PC-3 (cell line): Measurements from ENCODE around the gene NOSTRIN. TPM values are rescaled to one million over a fixed set of nuclear protein-coding genes. Genes with fewer than 3 reads are reported as not detected.

Experiments used
- ATAC-seq: fragments of 200-7000 bp; cut with Tn5 transposase; 2 replicates; pipeline ENCODE4 v1.9.1; 2020; ENCODE audit warnings: mild to moderate bottlenecking, moderate library complexity
- BruUV-seq: library from RNA; stranded (reverse); fragments of 400-500 nt; replicated peaks from 2 replicates; lab custom pipeline; 2021; lab: Mats Ljungman, UMichigan
- CTCF ChIA-PET: fragments of 300-600 bp; sonication (Branson Sonifier 250); formaldehyde crosslinking; loops from one replicate; lab custom pipeline; 2022; ENCODE audit warnings: antibody characterized with exemption; lab: Charles Lee
- POLR2A ChIA-PET: fragments of 300-600 bp; sonication (Branson Sonifier 250); formaldehyde crosslinking; loops from one replicate; lab custom pipeline; 2022; ENCODE audit warnings: antibody characterized with exemption; ENCODE audit not compliant: unreplicated experiment; lab: Charles Lee
- DNase-seq: peaks from one replicate; pipeline ENCODE4 v3.0.0-alpha.2; 2015
- H2AFZ ChIP-seq: fragments of 300-600 bp; sonication (generic); 2 replicates; pipeline ENCODE4 v1.6.0; 2016; ENCODE audit warnings: antibody characterized with exemption, low read length
- H3F3A ChIP-seq: fragments of 300-600 bp; sonication (generic); one replicate; pipeline ENCODE4 v1.6.0; 2017; ENCODE audit warnings: antibody characterized with exemption, low read length, control low read depth, mild to moderate bottlenecking; ENCODE audit not compliant: unreplicated experiment
- H3K27ac ChIP-seq: fragments of 300-600 bp; sonication (generic); 2 replicates; pipeline ENCODE4 v1.5.1; 2016; ENCODE audit warnings: mild to moderate bottlenecking, low read length
- H3K27me3 ChIP-seq: fragments of 300-600 bp; sonication (generic); 2 replicates; pipeline ENCODE4 v1.6.1; 2016; ENCODE audit warnings: low read length, mixed read lengths
- H3K36me3 ChIP-seq: fragments of 300-600 bp; sonication (generic); 2 replicates; pipeline ENCODE4 v1.6.1; 2016; ENCODE audit warnings: low read depth, mixed run types, low read length, mixed read lengths
- H3K4me1 ChIP-seq: fragments of 300-600 bp; sonication (generic); 2 replicates; pipeline ENCODE4 v1.5.1; 2016; ENCODE audit warnings: low read length; ENCODE audit not compliant: insufficient read depth
- H3K4me2 ChIP-seq: fragments of 300-600 bp; sonication (generic); 2 replicates; pipeline ENCODE4 v1.6.0; 2016; ENCODE audit warnings: low read length
- H3K4me3 ChIP-seq: fragments of 300-600 bp; sonication (generic); 2 replicates; pipeline ENCODE4 v1.5.1; 2016; ENCODE audit warnings: mild to moderate bottlenecking, low read length, mixed read lengths
- H3K79me2 ChIP-seq: fragments of 300-600 bp; sonication (generic); 2 replicates; pipeline ENCODE4 v1.6.1; 2017; ENCODE audit warnings: low read length, mixed read lengths
- H3K9ac ChIP-seq: fragments of 300-600 bp; sonication (generic); 2 replicates; pipeline ENCODE4 v1.6.0; 2016; ENCODE audit warnings: mild to moderate bottlenecking, low read length
- H3K9me2 ChIP-seq: fragments of 300-600 bp; sonication (generic); replicated peaks from 2 replicates; pipeline ENCODE4 v1.6.1; 2016; ENCODE audit warnings: mixed run types, low read length, mixed read lengths
- H3K9me3 ChIP-seq: fragments of 300-600 bp; sonication (generic); 2 replicates; pipeline ENCODE4 v1.6.1; 2016; ENCODE audit warnings: low read length, mixed read lengths
- H4K20me1 ChIP-seq: fragments of 300-600 bp; sonication (generic); 2 replicates; pipeline ENCODE4 v1.6.1; 2016; ENCODE audit warnings: low read length, mixed read lengths
- EZH2 ChIP-seq: fragments of 300-600 bp; sonication (generic); IDR thresholded peaks from one replicate; pipeline ENCODE4 v1.6.1; 2017; ENCODE audit warnings: antibody characterized with exemption, mild to moderate bottlenecking, low read length; ENCODE audit not compliant: unreplicated experiment
- EZH2phosphoT487 ChIP-seq: fragments of 300-600 bp; sonication (generic); IDR thresholded peaks from 2 replicates; pipeline ENCODE4 v1.6.1; 2018; ENCODE audit warnings: mild to moderate bottlenecking, antibody characterized with exemption, low read length, borderline replicate concordance
- intact Hi-C: fragments of 100-400 bp; cut with micrococcal nuclease; formaldehyde crosslinking; loops from 2 replicates; pipeline ENCODE4 v1.9.0; 2023
- total RNA-seq: library from RNA; depleted of rRNA; stranded (reverse); fragments of >200 nt; gene quantifications from 2 replicates; pipeline ENCODE4 v1.2.3, GENCODE V29; 2014
- TF ChIP-seq, protein P1 (sequence below): fragments of 300-600 bp; sonication (generic); conservative IDR thresholded peaks from 2 replicates; pipeline ENCODE4 v1.5.1; 2017; ENCODE audit warnings: antibody characterized with exemption, low read depth, mild to moderate bottlenecking, low read length

Gene NOSTRIN
- total RNA-seq, 1 experiment from 2014 or later, result 1.1 TPM

DNA sequence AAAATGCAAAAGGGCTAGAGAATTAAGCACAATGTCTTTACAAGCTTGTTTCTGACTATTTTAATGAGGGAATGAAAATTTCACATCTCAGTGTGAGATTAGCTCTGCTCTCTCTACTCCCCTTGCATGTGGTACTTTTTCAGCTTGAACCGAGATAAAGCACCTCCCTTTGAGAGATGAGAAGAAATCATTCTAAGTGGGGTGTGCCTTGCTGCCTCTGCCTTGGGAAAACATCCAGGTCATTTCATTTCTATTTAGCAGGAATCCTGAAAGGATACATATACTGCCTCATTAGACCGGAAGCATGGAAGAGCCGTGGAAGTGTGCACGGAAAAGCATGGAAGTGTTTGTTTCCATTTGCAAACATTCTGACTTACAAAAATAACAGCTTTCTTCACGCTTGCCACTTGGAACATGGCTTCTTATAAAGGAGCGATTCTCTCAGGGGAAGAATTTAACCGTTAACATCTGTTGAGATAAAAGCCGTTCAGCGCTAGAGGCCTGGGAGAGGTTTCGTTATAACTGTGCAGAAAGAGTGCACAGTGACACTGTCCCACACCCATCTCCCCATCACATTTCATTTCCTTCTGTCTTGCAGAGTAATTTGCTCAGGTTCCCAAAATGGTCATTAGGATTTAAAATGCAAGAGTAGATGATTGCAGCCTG lies 16.7 kb downstream of the NOSTRIN start:
- no peak overlapping the region for H3K4me2 ChIP-seq
- no peaks in the 10 kb centered on the region for H3K9me2 ChIP-seq
- H3K27me3 ChIP-seq, result no peaks in the 10 kb centered on the region
- no peaks in the 10 kb centered on the region for H3K36me3 ChIP-seq
- POLR2A ChIA-PET, result no interaction called here
- TF ChIP-seq EZH2, result no peak
- TF ChIP-seq, protein P1, sequence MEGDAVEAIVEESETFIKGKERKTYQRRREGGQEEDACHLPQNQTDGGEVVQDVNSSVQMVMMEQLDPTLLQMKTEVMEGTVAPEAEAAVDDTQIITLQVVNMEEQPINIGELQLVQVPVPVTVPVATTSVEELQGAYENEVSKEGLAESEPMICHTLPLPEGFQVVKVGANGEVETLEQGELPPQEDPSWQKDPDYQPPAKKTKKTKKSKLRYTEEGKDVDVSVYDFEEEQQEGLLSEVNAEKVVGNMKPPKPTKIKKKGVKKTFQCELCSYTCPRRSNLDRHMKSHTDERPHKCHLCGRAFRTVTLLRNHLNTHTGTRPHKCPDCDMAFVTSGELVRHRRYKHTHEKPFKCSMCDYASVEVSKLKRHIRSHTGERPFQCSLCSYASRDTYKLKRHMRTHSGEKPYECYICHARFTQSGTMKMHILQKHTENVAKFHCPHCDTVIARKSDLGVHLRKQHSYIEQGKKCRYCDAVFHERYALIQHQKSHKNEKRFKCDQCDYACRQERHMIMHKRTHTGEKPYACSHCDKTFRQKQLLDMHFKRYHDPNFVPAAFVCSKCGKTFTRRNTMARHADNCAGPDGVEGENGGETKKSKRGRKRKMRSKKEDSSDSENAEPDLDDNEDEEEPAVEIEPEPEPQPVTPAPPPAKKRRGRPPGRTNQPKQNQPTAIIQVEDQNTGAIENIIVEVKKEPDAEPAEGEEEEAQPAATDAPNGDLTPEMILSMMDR, result no peak
- no peak for TF ChIP-seq EZH2phosphoT487
- no peaks in the 10 kb centered on the region for H3K9me3 ChIP-seq
- H3K9ac ChIP-seq, result no peak overlapping the region
- no TSS peak for BruUV-seq
- no peak for DNase-seq
- CTCF ChIA-PET, result no interaction called here
- no peaks in the 10 kb centered on the region for H3K4me1 ChIP-seq
- intact Hi-C loops, result no loop called here
- no peak overlapping the region for H2AFZ ChIP-seq
- H3K4me3 ChIP-seq, result no peak overlapping the region
- ATAC-seq, result no peak
- H3K27ac ChIP-seq, result no peak overlapping the region
- no peaks in the 10 kb centered on the region for H3K79me2 ChIP-seq
- no peaks in the 10 kb centered on the region for H3F3A ChIP-seq
- no peaks in the 10 kb centered on the region for H4K20me1 ChIP-seq

DNA sequence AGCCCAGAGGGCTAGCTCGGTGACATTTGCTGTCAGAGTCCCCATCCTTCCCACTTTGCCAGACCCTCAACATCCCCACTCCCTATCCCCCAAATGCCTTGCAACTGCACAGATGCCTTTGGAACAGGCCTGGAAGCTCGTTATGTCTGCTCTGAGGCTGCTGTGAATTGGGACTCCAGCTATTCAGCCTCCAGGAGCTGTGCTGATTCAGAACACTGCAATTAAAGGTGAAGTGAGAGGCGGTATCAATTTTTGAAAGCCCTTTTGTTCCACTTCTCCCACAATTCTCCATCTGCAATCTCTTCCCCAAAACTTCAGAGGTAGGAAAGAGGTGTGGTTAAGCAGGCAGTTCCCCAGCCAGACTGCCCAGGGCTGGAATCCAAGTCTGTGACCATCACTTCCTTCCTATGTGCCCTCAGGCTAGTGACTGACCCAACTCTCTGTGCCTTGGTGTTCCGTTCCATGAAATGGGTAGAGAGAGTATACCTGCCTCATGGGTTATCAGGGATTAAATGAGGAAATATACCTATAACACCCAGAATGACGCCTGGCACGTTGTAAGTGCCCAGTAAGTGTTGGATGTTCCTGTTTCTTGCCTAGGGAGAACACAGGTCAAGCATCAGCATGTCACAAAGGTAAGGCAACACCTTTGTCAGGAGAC lies 17.5 kb downstream of the NOSTRIN start:
- DNase-seq, result peak; percentile 10
- TF ChIP-seq, protein P1, result no peak
- no peak for TF ChIP-seq EZH2
- TF ChIP-seq EZH2phosphoT487, result no peak
- Histone ChIP-seq H3K4me2 (no peak overlapping the region), H3K27me3 (no peaks in the 10 kb centered on the region), H2AFZ (no peak overlapping the region), H3K9me3 (no peaks in the 10 kb centered on the region), H3K36me3 (no peaks in the 10 kb centered on the region), H3K27ac (no peak overlapping the region), H3K9me2 (no peaks in the 10 kb centered on the region), H4K20me1 (no peaks in the 10 kb centered on the region), H3K9ac (no peak overlapping the region), H3F3A (no peaks in the 10 kb centered on the region), H3K79me2 (no peaks in the 10 kb centered on the region), H3K4me3 (no peak overlapping the region), H3K4me1 (no peaks in the 10 kb centered on the region)
- CTCF ChIA-PET, result no interaction called here
- BruUV-seq, result no TSS peak
- POLR2A ChIA-PET, result no interaction called here
- no peak for ATAC-seq
- intact Hi-C loops, result no loop called here

DNA sequence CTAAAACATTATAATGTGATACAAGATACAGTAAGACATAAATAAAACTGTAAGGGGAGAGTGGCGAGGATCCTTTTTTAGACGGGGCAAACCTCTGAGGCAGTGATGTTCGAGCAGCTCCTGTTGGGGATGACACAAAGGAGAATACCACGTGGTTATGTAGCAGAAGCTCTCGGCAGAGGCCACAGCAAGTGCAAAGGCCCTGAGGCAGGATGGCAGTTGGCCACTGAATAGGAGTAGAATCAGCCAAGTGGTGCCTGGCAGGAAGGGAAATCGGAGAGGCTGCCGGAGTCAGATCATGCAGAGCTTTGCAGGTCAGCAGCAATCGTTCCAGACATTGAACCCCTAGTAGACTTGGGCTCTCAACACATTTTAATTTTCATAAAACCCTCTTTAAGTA lies 19.1 kb downstream of the NOSTRIN start:
- H3K79me2 ChIP-seq, result no peaks in the 10 kb centered on the region
- no peaks in the 10 kb centered on the region for H3K4me1 ChIP-seq
- no peaks in the 10 kb centered on the region for H3F3A ChIP-seq
- H3K36me3 ChIP-seq, result no peaks in the 10 kb centered on the region
- TF ChIP-seq EZH2, result no peak
- TF ChIP-seq, protein P1, result no peak
- no peak for TF ChIP-seq EZH2phosphoT487
- no peaks in the 10 kb centered on the region for H3K9me2 ChIP-seq
- CTCF ChIA-PET, result no interaction called here
- no peak overlapping the region for H2AFZ ChIP-seq
- H3K9me3 ChIP-seq, result no peaks in the 10 kb centered on the region
- BruUV-seq, result no TSS peak
- ATAC-seq (no peak), DNase-seq (no peak)
- no peak overlapping the region for H3K9ac ChIP-seq
- POLR2A ChIA-PET, result no interaction called here
- H3K4me3 ChIP-seq, result no peak overlapping the region
- H4K20me1 ChIP-seq, result no peaks in the 10 kb centered on the region
- intact Hi-C loops, result no loop called here
- H3K27me3 ChIP-seq, result no peaks in the 10 kb centered on the region
- no peak overlapping the region for H3K27ac ChIP-seq
- H3K4me2 ChIP-seq, result no peak overlapping the region
